Measurements from ENCODE around the gene UBFD1. TPM values are rescaled to one million over a fixed set of nuclear protein-coding genes. Genes with fewer than 3 reads are reported as not detected.

Gene UBFD1
- total and polyA plus RNA-seq, 10 of the 15 experiments (the other 5 are each of a cell fraction or from before 2014, with no cell fraction given): 7.3 to 48.5 (median 32.1) TPM

GRCh38 chr16:23597003-23597756 lies 39.7 kb downstream of the UBFD1 start:
- H2AFZ ChIP-seq (ENCODE audit: control insufficient read depth, low read depth, low read length): peak overlapping the region; percentile 95
- H3K9ac ChIP-seq (ENCODE audit: control insufficient read depth, insufficient read depth, low read length): no peak overlapping the region
- no peak for FAIRE-seq
- POLR2A ChIA-PET: no interaction called here
- in situ Hi-C loops (cut with MboI): no loop called here
- H3K27me3 ChIP-seq (replicated peaks in 1 of 2; ENCODE audit: control insufficient read depth in 2 of 2, insufficient read depth in 2 of 2, low read length in 1 of 2): no peaks in the 10 kb centered on the region
- H3K4me1 ChIP-seq (ENCODE audit: control insufficient read depth, insufficient read depth, low read length): peaks cover 16% of the 10 kb centered on the region
- RAD21 ChIA-PET (ENCODE audit: unreplicated experiment): interaction anchor here (1.1 to 1.8 kb wide), 5 partner anchors 39 to 162 kb away, joined by 3 to 13 read pairs (median 6); partner anchors contain the start of genes EARS2 and UBFD1
- SMC1A ChIA-PET (ENCODE audit: uncharacterized antibody, unreplicated experiment): interaction anchor here (0.6 to 1.5 kb wide), 6 partner anchors 40 to 160 kb away, joined by 3 to 4 read pairs (median 3); partner anchors contain the start of genes EARS2 and UBFD1
- ATAC-seq: peak; percentile 71
- H3K79me2 ChIP-seq (ENCODE audit: control insufficient read depth, insufficient read depth, low read length): peaks cover 33% of the 10 kb centered on the region
- no peak for DNase-seq (ENCODE audit: low read depth, low spot score)
- WGBS (ENCODE audit: insufficient coverage, insufficient replicate concordance, low lambda C conversion rate, missing lambda C conversion rate): 63% methylated on average over 11 of the region's 11 CpGs
- no peaks in the 10 kb centered on the region; the same call in 1 of the 2 replicates for H4K20me1 ChIP-seq (ENCODE audit: control insufficient read depth, insufficient read depth)
- no peaks in the 10 kb centered on the region for H3K9me3 ChIP-seq (replicated peaks; ENCODE audit: control insufficient read depth, insufficient read depth, low read length)
- CTCF ChIA-PET: interaction anchor here (0.6 to 1.9 kb wide), 33 partner anchors 8 to 908 kb away, joined by 3 to 29 read pairs (median 5); partner anchors contain the start of genes EARS2, GGA2, PLK1 and UBFD1
- peaks cover under 1 to 2% of the 10 kb centered on the region in 2 experiments for H3K36me3 ChIP-seq (ENCODE audit: control insufficient read depth in 2 of 2, insufficient read depth in 2 of 2, low read length in 1 of 2)
- no peak overlapping the region for H3K4me3 ChIP-seq
- BruUV-seq (replicated peaks): no TSS peak
- intact Hi-C loops (cut with micrococcal nuclease; ENCODE audit: unreplicated experiment): loop anchor here (5.0 kb wide), 1 partner anchor 90 kb away; no protein-coding TSS in a partner anchor
- peak overlapping the region; percentile 4; the same call in 1 of the 2 replicates for H3K27ac ChIP-seq (ENCODE audit: control insufficient read depth, insufficient read depth)
- H3K4me2 ChIP-seq (ENCODE audit: control insufficient read depth, insufficient read depth): peak overlapping the region; percentile 72
- TF ChIP-seq NFYA (IDR thresholded peaks at IDR 0.05; ENCODE audit: borderline replicate concordance, low read depth, low read length): no peak
- TF ChIP-seq RUNX3 (IDR thresholded peaks at IDR 0.05; ENCODE audit: low read length): no peak
- TF ChIP-seq CTCF (IDR thresholded peaks at IDR 0.05 in 2 of 3, conservative IDR thresholded peaks at IDR 0.05 in 1 of 3; ENCODE audit: control insufficient read depth in 2 of 3, extremely low read depth in 1 of 3, insufficient read depth in 1 of 3, low read depth in 3 of 3, low read length in 3 of 3): peak; percentile 26 to 60 (median 48); a peak in 5 of 6 replicates
- TF ChIP-seq, protein P1, sequence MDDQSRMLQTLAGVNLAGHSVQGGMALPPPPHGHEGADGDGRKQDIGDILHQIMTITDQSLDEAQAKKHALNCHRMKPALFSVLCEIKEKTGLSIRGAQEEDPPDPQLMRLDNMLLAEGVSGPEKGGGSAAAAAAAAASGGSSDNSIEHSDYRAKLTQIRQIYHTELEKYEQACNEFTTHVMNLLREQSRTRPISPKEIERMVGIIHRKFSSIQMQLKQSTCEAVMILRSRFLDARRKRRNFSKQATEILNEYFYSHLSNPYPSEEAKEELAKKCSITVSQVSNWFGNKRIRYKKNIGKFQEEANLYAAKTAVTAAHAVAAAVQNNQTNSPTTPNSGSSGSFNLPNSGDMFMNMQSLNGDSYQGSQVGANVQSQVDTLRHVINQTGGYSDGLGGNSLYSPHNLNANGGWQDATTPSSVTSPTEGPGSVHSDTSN (IDR thresholded peaks at IDR 0.05; ENCODE audit: insufficient replicate concordance, low read depth, low read length): peak; percentile 68
- no peak for TF ChIP-seq FOS (IDR thresholded peaks at IDR 0.05; ENCODE audit: borderline replicate concordance, extremely low read depth, insufficient read length)
- 0 out of 2 replicates have a peak, but pooled peaks have one; percentile 21 for TF ChIP-seq BACH1 (IDR thresholded peaks at IDR 0.05; ENCODE audit: borderline replicate concordance)
- no peak for TF ChIP-seq CREB1 (IDR thresholded peaks at IDR 0.05; ENCODE audit: low read depth)
- TF ChIP-seq, protein P2, sequence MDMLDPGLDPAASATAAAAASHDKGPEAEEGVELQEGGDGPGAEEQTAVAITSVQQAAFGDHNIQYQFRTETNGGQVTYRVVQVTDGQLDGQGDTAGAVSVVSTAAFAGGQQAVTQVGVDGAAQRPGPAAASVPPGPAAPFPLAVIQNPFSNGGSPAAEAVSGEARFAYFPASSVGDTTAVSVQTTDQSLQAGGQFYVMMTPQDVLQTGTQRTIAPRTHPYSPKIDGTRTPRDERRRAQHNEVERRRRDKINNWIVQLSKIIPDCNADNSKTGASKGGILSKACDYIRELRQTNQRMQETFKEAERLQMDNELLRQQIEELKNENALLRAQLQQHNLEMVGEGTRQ (IDR thresholded peaks at IDR 0.05; ENCODE audit: borderline replicate concordance, low read depth, low read length): no peak
- TF ChIP-seq, protein P3, sequence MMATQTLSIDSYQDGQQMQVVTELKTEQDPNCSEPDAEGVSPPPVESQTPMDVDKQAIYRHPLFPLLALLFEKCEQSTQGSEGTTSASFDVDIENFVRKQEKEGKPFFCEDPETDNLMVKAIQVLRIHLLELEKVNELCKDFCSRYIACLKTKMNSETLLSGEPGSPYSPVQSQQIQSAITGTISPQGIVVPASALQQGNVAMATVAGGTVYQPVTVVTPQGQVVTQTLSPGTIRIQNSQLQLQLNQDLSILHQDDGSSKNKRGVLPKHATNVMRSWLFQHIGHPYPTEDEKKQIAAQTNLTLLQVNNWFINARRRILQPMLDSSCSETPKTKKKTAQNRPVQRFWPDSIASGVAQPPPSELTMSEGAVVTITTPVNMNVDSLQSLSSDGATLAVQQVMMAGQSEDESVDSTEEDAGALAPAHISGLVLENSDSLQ (IDR thresholded peaks at IDR 0.05): peak; percentile 78
- no peak for TF ChIP-seq PAX8 (IDR thresholded peaks at IDR 0.05)
- TF ChIP-seq, protein P4, sequence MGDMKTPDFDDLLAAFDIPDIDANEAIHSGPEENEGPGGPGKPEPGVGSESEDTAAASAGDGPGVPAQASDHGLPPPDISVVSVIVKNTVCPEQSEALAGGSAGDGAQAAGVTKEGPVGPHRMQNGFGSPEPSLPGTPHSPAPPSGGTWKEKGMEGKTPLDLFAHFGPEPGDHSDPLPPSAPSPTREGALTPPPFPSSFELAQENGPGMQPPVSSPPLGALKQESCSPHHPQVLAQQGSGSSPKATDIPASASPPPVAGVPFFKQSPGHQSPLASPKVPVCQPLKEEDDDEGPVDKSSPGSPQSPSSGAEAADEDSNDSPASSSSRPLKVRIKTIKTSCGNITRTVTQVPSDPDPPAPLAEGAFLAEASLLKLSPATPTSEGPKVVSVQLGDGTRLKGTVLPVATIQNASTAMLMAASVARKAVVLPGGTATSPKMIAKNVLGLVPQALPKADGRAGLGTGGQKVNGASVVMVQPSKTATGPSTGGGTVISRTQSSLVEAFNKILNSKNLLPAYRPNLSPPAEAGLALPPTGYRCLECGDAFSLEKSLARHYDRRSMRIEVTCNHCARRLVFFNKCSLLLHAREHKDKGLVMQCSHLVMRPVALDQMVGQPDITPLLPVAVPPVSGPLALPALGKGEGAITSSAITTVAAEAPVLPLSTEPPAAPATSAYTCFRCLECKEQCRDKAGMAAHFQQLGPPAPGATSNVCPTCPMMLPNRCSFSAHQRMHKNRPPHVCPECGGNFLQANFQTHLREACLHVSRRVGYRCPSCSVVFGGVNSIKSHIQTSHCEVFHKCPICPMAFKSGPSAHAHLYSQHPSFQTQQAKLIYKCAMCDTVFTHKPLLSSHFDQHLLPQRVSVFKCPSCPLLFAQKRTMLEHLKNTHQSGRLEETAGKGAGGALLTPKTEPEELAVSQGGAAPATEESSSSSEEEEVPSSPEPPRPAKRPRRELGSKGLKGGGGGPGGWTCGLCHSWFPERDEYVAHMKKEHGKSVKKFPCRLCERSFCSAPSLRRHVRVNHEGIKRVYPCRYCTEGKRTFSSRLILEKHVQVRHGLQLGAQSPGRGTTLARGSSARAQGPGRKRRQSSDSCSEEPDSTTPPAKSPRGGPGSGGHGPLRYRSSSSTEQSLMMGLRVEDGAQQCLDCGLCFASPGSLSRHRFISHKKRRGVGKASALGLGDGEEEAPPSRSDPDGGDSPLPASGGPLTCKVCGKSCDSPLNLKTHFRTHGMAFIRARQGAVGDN (IDR thresholded peaks at IDR 0.05): peak; percentile 46; the same call in 1 of the 2 replicates
- no peak for TF ChIP-seq EZH2 (IDR thresholded peaks at IDR 0.05; ENCODE audit: borderline replicate concordance, control insufficient read depth, low read depth, low read length)
